Measurements from ENCODE around the gene PAGE1.
"Not testable (repeated sequence)": the region's sequence is repeated elsewhere in the genome, so short reads cannot be mapped to it uniquely, and the experiment has no call there.

The PAGE1 gene

DNA sequence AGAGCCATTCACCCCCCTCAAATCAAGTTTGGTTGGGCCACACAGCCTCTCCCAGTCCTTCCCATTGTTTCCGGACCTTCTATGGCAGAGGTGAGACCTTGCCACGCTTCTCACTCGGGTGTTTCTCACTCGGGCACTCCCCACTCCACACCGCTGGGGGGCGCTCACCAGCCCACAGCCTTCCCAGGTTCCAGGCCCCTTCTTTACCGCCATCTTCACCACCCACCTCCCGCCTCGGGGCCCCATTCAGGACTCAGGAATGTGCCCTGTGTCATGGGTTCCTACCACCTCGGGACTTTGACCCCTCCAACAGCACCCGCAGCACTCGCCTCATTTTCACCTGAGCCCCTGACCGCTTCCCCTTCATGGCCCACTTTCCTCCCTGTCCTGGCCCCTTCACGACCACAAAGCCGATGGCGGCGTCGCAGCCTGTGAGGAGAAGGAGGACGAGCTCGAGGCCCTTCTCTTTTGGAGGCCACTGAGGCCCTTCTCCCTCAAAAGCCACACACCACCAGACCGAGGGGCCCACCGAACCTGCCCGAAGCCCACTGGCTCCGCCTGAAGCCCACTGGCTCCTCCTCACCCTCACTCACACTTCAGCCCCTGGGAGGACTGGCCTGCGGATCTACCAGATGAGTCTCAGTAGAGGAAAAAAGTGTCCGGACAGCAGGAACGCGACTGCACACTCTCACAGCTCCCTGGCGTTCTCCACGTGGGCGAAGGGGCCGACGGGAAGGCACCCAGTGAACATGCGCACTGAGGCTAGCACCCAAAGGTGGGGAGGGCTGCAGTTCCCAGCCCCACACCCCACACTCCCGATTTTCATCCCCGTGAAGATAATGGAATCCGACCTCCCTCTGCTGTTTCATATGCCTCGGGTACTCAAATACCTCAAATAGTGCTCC, at the start of gene PAGE1:
Gene PAGE1 (minus strand): TSS at position 709 of the 905 bp plus-strand sequence. CDS start 1,214 bp downstream, outside the sequence.
- DNase-seq: no peak

DNA sequence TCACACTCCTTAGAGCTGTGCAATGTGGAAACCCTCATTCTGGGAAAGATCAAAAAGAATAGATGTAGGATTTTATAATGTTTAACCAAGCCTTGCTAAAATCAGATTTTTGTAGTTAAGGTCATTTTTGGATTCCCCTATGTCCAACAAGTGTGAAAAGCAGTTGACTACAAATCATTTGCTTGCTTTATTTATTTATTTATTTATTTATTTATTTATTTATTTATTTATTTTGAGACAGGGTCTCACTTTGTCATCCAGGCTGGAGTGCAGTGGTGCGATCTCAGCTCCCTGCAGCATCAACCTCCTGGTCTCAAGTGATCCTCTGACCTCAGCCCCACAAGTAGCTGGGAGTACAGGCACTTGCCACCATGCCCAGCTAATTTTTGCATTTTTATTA, 45.7 kb upstream of the PAGE1 start:
- DNase-seq: not testable (repeated sequence)

DNA sequence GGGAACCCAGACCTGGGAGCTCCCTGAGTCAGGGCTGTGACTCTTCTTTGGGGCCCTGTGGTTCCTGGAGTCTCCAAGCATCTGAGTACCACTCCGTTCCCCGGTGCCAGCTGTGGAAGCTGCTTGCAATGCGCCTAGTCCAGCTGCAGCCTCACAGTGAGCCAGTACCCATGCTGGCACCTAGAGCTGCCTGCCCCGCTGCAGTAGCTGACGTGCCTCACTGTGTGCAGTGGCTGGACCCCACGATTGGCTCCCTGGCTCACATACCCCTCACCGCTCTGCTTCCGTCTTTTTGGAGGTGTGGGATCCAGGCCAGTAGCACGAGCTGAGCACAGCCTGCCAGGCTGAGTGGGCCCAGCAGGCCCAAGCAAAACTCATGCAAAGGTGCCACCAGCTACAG, 32.1 kb upstream of the PAGE1 start:
- DNase-seq: no peak

DNA sequence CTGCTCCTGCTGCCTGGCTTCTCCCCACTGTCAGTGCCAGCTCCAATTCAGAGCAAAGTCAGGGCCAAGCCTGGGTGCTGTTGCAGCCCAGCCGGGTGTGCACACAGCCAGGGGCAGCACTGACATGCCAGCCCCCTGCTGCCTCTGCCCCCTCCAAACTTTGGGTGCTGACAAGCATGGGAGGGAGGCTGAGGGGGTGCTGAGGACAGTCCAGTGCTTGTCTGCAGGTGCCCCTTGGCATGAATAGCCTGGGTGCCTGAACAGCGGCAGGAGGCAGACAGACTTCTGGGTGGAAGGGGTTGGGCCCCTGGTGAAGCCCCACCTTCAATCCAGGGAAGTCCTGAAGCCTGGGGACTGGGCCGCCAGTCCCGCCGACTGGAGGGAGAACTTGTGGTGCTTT, 31.2 kb upstream of the PAGE1 start:
- no peak for DNase-seq

- DNase-seq: no peak
Observed at GRCh38 chrX:49725923-49726904, 30.4 kb upstream of the PAGE1 start.

DNA sequence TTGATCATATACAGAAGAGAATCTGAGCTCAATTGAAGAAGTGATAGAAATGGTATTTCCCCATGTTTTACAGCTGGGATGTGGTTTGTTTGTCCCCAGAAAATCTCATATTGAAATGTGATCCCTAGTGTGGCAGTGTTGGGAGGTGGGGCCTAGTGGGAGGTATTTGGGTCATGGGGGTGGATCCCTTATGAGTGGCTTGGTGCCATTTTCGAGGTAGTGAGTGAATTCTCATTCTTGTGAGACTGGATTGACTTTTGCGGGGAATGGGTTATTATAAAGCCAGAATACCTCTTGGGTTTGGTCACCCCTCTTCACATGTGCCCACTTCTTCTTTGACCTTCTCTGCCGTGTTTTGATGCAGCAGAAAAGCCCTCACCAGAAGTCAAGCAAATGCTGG, 29.6 kb upstream of the PAGE1 start:
- no peak for DNase-seq

- not testable (repeated sequence) for DNase-seq
Observed at GRCh38 chrX:49720106-49720505, 24.3 kb upstream of the PAGE1 start.

- DNase-seq: no peak
Observed at GRCh38 chrX:49712577-49712976, 16.8 kb upstream of the PAGE1 start.

GRCh38 chrX:49710744-49711319, 15.0 kb upstream of the PAGE1 start:
- no peak for DNase-seq

DNA sequence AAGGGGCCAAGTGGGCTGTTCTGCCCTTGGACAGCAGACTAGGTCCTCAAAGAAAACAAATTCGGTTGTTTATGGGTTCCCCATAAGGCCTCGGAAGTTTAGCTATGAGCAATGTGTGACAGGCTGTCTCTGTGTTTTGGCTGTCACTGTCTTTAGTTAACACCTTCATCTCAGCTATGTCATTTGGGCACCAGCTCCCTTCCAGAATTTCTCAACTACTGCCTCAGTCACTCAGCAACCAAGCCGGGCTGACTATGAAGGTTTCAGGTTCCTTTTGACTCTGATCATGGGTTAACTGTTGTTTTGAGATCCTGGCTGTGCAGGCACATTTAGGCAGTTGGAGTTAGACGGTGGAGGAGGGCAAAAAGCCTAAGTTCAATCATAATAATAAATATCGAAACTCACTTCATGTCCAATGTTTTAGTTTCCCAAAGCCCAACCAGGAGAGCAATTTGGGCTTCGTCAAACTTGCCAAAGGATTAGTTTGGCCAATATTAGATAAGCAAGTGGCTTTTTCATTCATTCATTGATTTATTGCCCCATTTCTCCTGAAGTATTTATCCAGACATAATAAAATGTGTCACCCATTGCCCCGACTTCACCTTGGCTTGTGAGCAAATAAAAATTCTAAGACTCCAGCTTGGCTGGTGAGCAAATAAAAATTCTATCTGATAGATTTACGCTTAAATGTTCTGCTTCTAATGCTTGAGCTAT, 9.1 kb upstream of the PAGE1 start:
- no peak for DNase-seq

DNA sequence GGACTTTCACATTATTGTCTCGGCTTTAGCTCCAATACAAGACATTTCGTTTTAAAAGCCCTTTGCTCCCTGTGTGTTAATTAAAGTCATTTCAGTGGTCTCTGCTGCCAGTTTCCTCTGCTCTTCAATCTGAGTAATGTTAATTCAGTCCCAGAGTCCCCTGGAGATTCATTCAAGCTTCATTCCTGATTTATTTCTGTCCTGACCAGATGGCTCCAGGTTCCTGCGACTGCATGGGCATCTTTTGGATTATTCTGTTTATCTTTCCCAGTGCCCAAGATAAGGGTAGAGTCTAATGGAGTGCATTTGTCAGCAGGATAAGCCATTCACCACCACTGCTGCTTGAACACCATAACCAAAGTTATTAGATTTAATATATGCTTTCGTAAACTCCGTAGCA, 6.1 kb upstream of the PAGE1 start:
- DNase-seq: no peak

GRCh38 chrX:49701323-49701722, 5.5 kb upstream of the PAGE1 start:
- no peak for DNase-seq

DNA sequence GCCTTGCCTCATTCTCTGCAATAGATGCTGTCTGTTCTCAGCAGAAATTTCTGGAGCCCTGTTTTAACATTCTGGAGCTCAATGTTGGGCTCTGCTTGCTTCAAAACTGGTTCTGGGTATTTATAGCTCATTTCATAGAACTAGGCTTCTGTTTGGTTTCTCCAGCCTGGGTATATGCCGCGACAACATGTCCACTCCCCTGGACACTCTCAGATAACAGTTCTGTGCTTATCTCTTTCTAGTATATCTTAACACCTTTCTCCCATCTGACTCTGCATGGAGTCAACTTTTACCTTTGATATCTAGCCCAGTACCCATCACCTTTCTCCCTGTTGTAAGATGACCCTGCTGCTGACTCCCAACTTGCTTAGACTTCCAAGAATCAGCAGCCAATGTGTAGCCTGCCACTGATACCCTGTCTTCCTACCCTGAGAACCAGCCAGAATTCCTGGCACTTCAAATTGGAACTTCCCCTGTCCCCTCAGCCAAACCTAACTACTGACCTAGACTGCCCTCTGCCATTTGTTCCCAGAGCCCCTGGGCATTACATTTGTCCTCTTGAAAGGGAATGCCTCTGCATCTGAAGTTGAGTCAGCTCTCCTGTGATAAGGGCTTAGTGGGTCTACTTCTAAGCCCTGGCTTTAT, 20.6 kb downstream of the PAGE1 start:
- DNase-seq: no peak

DNA sequence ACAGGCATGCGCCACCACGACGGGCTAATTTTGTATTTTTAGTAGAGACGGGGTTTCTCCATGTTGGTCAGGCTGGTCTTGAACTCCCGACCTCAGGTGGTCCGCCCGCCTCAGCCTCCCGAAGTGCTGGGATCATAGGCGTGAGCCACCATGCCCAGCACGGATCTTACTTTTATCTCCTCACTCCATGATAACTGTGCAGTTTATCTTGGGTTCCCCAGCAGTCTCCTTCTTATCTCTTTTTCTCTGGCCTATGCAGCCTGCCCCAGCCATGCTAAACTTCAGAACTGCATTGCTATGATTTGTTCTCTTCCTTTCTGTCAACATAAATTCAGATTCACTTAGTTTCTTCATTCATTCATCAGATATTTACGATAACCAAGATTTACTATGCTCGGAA, 22.4 kb downstream of the PAGE1 start:
- no peak for DNase-seq

- DNase-seq: no peak
Observed at GRCh38 chrX:49664824-49665223, 31.0 kb downstream of the PAGE1 start.

- no peak for DNase-seq
Observed at GRCh38 chrX:49661881-49662280, 33.9 kb downstream of the PAGE1 start.

- no peak for DNase-seq
Observed at GRCh38 chrX:49659771-49660170, 36.0 kb downstream of the PAGE1 start.

- DNase-seq: no peak
Observed at GRCh38 chrX:49656533-49656932, 39.3 kb downstream of the PAGE1 start.

DNA sequence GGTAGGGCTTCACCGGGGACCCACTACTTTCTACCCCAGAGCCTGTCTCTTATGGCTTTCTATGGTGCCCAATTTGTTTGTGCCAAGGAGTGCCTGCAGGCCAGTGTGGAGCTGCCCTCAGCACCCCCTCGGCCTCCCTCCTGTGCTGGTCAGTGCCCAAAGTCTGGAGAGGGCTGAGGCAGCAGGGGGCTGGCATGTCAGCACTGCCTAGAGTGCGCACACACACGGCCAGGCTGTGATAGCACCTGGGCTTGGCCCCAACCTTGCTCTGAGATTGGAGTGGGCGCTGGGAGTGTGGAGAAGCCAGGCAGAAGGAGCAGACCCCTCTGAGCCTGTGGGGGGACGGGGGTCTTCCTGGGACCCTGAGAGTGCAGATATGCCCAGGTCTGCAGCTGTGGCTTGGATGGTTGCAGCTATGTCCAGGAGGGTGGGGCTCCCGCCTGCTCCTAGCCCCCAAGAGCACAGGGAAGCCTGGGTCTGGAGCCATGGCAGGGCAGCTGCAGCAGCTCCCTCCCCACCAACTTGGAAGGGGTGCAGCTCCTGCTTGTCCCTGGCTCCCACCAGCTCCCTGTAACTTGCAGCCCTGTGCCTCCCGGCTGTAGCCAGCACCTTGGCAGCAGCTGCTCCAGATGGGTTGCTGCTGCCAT, 50.7 kb downstream of the PAGE1 start:
- DNase-seq: no peak
